ENCODE results near the gene NTSR1. TPM values are rescaled to one million over a fixed set of nuclear protein-coding genes. Genes with fewer than 3 reads are reported as not detected.

Gene NTSR1
- total RNA-seq, 2 donors from 2014 or later: 0.14 TPM; not detected in 1

Other genes starting within 250 kb of the NTSR1 start
- 1 to 10 TPM; 3.8 to 6.8 TPM for gene GATA5, start 232.8 kb upstream of the NTSR1 start, total RNA-seq
- gene SLCO4A1, start 66.3 kb upstream of the NTSR1 start, total RNA-seq: 10 to 100 TPM; 14.7 to 15.2 TPM
- gene MRGBP, start 87.6 kb downstream of the NTSR1 start, total RNA-seq: 1 to 10 TPM; 5.0 to 8.0 TPM
- 10 to 100 TPM; 27.7 to 29.4 TPM for gene OGFR, start 96.0 kb downstream of the NTSR1 start, total RNA-seq
- 1 to 10 TPM; 1.0 to 1.9 TPM for gene COL9A3, start 108.2 kb downstream of the NTSR1 start, total RNA-seq
- 10 to 100 TPM in 1 of 2 donors, 1 to 10 TPM in 1; 9.6 to 10.9 TPM for gene TCFL5, start 153.0 kb downstream of the NTSR1 start, total RNA-seq
- 10 to 100 TPM; 38.5 to 44.1 TPM for gene DIDO1, start 217.7 kb downstream of the NTSR1 start, total RNA-seq
- gene GID8, start 229.3 kb downstream of the NTSR1 start, total RNA-seq: 10 to 100 TPM; 14.9 to 20.0 TPM
- gene SLC17A9, start 243.9 kb downstream of the NTSR1 start, total RNA-seq: 10 to 100 TPM in 1 of 2 donors, 1 to 10 TPM in 1; 9.9 to 16.3 TPM

Measured in posterior vena cava (tissue), 2 donors.